ENCODE results near the gene TFAP2A. TPM values are rescaled to one million over a fixed set of nuclear protein-coding genes. Genes with fewer than 3 reads are reported as not detected.

Gene TFAP2A
- total RNA-seq, 6 experiments from 2014 or later = 64.1 to 89.0 (median 83.8) TPM

GRCh38 chr6:10390495-10391298, 24.2 kb downstream of the TFAP2A start:
- H3K4me3 Mint-ChIP-seq = no peak overlapping the region
- peaks cover 27% of the 10 kb centered on the region for H3K36me3 Mint-ChIP-seq (ENCODE audit: low read depth)
- TF ChIP-seq, protein P1, sequence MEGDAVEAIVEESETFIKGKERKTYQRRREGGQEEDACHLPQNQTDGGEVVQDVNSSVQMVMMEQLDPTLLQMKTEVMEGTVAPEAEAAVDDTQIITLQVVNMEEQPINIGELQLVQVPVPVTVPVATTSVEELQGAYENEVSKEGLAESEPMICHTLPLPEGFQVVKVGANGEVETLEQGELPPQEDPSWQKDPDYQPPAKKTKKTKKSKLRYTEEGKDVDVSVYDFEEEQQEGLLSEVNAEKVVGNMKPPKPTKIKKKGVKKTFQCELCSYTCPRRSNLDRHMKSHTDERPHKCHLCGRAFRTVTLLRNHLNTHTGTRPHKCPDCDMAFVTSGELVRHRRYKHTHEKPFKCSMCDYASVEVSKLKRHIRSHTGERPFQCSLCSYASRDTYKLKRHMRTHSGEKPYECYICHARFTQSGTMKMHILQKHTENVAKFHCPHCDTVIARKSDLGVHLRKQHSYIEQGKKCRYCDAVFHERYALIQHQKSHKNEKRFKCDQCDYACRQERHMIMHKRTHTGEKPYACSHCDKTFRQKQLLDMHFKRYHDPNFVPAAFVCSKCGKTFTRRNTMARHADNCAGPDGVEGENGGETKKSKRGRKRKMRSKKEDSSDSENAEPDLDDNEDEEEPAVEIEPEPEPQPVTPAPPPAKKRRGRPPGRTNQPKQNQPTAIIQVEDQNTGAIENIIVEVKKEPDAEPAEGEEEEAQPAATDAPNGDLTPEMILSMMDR (IDR thresholded peaks at IDR 0.05) = no peak
- no peak overlapping the region for H3K27ac Mint-ChIP-seq
- no peaks in the 10 kb centered on the region for H3K9me3 Mint-ChIP-seq
- DNase-seq = no peak
- H3K27me3 Mint-ChIP-seq (ENCODE audit: insufficient read depth) = no peaks in the 10 kb centered on the region
- peaks cover 6% of the 10 kb centered on the region; the same call in 1 of the 2 replicates for H3K4me1 Mint-ChIP-seq (ENCODE audit: low read depth)

GRCh38 chr6:10389739-10390494, 25.0 kb downstream of the TFAP2A start:
- Mint-ChIP-seq H3K9me3 (no peaks in the 10 kb centered on the region), H3K4me3 (no peak overlapping the region), H3K36me3 (ENCODE audit: low read depth) (peaks cover 25% of the 10 kb centered on the region), H3K27me3 (ENCODE audit: insufficient read depth) (no peaks in the 10 kb centered on the region), H3K4me1 (ENCODE audit: low read depth) (no peaks in the 10 kb centered on the region), H3K27ac (no peak overlapping the region)
- TF ChIP-seq, protein P1 (IDR thresholded peaks at IDR 0.05) = no peak
- no peak for DNase-seq

- H3K36me3 Mint-ChIP-seq (ENCODE audit: low read depth) = peaks cover 11% of the 10 kb centered on the region
- peaks cover 18% of the 10 kb centered on the region for H3K4me1 Mint-ChIP-seq (ENCODE audit: low read depth)
- H3K4me3 Mint-ChIP-seq = no peak overlapping the region
- H3K9me3 Mint-ChIP-seq = no peaks in the 10 kb centered on the region
- no peak overlapping the region for H3K27ac Mint-ChIP-seq
- no peak for DNase-seq
- no peaks in the 10 kb centered on the region for H3K27me3 Mint-ChIP-seq (ENCODE audit: insufficient read depth)
- TF ChIP-seq, protein P1 (IDR thresholded peaks at IDR 0.05) = no peak
These were observed 27.9 kb downstream of the TFAP2A start for GRCh38 chr6:10386756-10387654.

DNA sequence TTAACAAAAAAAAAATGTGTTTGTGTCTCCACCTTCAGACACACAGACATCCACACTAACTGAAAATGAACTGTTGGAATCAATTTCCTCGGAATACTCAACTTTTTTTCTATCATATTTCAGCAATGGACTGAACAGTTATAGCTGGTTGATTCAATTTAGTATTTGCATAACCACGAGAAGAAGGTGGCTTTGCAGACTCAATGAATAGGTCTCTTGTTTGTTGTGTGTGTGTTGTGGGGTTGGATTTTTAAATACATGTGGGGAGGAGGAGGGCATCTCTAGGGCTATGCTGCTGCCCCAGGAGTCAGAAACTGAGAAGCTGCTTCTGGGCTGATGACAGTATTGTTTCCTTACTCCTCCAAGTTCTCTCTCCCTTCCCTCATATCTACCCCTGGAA, 28.7 kb downstream of the TFAP2A start:
- H3K4me1 Mint-ChIP-seq (ENCODE audit: low read depth) = peaks cover 18% of the 10 kb centered on the region
- no peak overlapping the region for H3K4me3 Mint-ChIP-seq
- no peak for DNase-seq
- H3K27me3 Mint-ChIP-seq (ENCODE audit: insufficient read depth) = no peaks in the 10 kb centered on the region
- H3K9me3 Mint-ChIP-seq = no peaks in the 10 kb centered on the region
- H3K36me3 Mint-ChIP-seq (ENCODE audit: low read depth) = peaks cover 5% of the 10 kb centered on the region
- no peak overlapping the region for H3K27ac Mint-ChIP-seq
- TF ChIP-seq, protein P1 (IDR thresholded peaks at IDR 0.05) = no peak

DNA sequence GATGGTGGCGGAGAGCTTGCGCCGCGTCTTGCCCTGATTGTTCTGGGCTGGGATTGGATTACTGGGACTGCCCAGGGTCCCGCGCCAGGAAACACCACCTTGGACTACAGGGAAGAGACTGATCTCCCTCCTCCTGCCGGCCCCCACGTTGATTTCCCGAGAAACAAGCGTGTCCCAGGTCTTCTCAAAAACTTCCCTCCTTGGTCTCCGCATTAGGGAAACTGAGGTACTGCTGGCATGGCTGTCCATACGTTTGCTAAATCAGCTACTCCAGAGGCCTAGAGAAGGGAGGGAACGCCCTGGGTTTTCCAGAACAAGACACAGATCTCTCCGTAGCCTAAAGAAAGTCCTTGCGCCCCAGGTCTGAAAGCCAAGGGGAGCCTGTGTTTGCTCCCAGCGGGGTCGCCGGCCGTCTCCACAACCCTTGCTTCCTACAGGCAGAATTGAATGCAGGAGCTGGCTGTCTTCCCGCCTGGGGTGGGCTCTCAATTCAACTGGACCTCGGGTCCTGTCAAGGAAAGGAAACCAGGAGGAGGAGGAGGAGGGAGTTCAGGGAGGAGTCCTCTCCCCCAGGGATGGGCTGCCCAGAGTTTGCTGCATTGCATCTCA, 29.2 kb downstream of the TFAP2A start:
- no peak overlapping the region for H3K4me3 Mint-ChIP-seq
- no peaks in the 10 kb centered on the region for H3K9me3 Mint-ChIP-seq
- TF ChIP-seq, protein P1 (IDR thresholded peaks at IDR 0.05) = no peak
- DNase-seq = no peak
- no peak overlapping the region for H3K27ac Mint-ChIP-seq
- peaks cover 18% of the 10 kb centered on the region for H3K4me1 Mint-ChIP-seq (ENCODE audit: low read depth)
- H3K36me3 Mint-ChIP-seq (ENCODE audit: low read depth) = peaks cover 5% of the 10 kb centered on the region
- H3K27me3 Mint-ChIP-seq (ENCODE audit: insufficient read depth) = no peaks in the 10 kb centered on the region

All from HFFc6 (cell line).